ENCODE measurements around the gene CILP2.

CILP2 gene

DNA sequence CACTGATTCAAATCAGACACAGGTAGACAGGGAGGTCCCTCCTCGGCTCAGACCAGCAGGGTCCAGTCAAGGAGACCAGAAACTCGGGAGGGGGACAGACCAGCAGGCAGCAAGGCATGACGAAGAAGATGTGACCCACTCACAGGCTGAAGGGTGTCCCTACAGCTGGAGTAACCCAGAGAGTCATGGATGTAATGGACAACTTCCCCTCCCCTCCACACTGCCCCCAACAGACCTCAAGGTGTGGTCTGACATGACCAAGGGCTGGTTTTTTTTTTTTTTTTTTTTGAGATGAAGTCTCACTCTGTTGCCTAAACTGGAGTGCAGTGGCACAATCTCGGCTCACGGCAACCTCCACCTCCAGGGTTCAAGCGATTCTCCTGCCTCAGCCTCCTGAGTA, 46.3 kb downstream of the CILP2 start:
- DNase-seq (ENCODE audit: low spot score), result no peak
- in situ Hi-C loops (cut with MboI; ENCODE audit: low sequenced_read_pairs, unreplicated experiment), result no loop called here
- TF ChIP-seq, protein P1, sequence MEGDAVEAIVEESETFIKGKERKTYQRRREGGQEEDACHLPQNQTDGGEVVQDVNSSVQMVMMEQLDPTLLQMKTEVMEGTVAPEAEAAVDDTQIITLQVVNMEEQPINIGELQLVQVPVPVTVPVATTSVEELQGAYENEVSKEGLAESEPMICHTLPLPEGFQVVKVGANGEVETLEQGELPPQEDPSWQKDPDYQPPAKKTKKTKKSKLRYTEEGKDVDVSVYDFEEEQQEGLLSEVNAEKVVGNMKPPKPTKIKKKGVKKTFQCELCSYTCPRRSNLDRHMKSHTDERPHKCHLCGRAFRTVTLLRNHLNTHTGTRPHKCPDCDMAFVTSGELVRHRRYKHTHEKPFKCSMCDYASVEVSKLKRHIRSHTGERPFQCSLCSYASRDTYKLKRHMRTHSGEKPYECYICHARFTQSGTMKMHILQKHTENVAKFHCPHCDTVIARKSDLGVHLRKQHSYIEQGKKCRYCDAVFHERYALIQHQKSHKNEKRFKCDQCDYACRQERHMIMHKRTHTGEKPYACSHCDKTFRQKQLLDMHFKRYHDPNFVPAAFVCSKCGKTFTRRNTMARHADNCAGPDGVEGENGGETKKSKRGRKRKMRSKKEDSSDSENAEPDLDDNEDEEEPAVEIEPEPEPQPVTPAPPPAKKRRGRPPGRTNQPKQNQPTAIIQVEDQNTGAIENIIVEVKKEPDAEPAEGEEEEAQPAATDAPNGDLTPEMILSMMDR (IDR thresholded peaks at IDR 0.05; ENCODE audit: borderline replicate concordance, control extremely low read depth, extremely low read depth, insufficient read depth, missing control alignments), result no peak

DNA sequence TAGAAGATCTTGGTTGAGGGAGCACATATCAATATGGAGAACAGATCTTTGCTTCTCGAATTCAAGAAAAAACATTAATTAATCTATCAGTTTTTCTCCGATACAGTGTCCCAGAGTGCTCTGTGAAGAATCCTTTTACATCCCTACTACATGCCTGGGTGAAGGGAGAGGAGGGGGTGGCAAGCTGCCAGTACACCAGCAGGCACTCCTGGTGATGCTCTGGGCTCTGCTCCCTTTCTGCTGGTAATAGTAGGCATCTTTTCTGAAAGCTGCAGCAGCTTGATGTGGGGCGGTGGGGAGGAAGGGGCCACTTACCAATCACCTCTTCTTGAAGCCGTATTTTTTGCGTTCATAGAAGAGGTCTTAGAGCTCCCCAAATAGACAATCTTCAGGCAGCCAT, 49.7 kb downstream of the CILP2 start:
- DNase-seq (ENCODE audit: low spot score), result no peak
- in situ Hi-C loops (cut with MboI; ENCODE audit: low sequenced_read_pairs, unreplicated experiment), result no loop called here
- TF ChIP-seq, protein P1 (IDR thresholded peaks at IDR 0.05; ENCODE audit: borderline replicate concordance, control extremely low read depth, extremely low read depth, insufficient read depth, missing control alignments), result no peak

DNA sequence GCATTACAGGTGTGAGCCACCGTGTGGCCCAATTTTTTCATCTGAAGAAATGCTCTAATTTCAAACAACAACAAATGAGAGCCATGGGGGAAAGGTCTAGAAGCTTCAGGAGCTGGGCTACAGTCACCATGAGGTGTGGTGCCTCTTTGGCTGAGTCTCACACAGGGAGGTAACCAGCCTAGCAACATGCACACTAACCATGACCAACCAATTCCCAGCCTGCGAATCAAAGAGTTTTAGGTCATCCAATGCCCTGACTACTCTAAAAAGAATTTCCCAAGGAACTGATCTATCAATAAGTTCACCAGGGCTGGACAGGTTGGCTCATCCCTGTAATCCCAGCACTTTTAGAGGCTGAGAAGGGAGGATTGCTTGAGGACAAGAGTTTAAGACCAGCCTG, 50.5 kb downstream of the CILP2 start:
- TF ChIP-seq, protein P1 (IDR thresholded peaks at IDR 0.05; ENCODE audit: borderline replicate concordance, control extremely low read depth, extremely low read depth, insufficient read depth, missing control alignments), result no peak
- in situ Hi-C loops (cut with MboI; ENCODE audit: low sequenced_read_pairs, unreplicated experiment), result no loop called here
- DNase-seq (ENCODE audit: low spot score), result no peak

DNA sequence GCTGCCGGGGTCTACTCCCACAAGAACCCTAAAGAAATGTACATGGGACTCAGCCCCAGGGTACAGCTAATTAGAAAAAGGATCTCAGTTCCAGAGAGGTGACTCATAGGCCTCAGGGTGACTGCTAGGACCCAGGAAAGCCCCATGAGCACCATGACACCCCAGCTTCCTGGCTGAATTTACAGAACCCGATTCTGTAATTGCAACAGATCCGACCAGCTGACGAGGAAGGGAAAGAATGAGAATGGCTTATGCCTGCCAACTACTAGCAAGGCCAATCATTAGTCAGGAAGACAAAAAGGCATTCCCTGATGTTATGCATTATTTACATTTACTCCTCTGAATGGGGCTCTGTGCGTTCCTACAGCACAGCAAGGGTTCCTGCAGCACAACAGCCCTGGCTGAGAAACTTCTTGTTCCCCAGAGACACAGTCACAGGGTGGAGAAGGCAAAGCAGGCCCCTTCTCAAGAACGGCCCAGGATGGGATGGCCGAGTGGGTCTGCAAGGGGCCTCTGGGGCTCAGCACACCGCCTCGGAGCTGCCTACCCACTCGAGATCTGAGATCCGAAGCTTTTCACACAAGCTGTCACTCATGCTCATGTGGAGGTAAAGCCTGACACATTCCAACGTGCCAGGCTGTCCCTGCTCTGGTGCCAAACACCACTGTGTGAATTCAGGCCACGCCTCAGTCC, 53.2 kb downstream of the CILP2 start:
- peak; percentile 85 for DNase-seq (ENCODE audit: low spot score)
- in situ Hi-C loops (cut with MboI; ENCODE audit: low sequenced_read_pairs, unreplicated experiment), result no loop called here
- TF ChIP-seq, protein P1 (IDR thresholded peaks at IDR 0.05; ENCODE audit: borderline replicate concordance, control extremely low read depth, extremely low read depth, insufficient read depth, missing control alignments), result no peak

DNA sequence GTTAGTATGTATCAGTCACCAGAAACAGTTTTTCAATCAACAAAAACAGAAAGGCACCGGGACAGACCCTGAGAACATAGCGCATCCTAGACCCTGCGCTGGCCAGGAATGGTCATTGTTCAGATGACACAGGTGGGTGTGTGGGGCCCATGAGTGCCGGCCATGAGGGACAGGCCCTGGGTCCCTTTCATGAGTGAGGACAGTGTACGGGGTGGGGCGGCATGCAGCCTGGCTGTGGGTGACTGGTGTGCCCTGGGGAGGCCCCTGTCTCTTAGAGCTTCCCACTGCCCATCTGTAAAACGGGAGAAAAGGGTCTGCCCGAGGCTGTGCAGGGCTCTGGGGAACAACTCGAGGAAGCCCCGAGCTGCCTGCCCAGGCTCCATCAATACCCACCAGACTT, 54.6 kb downstream of the CILP2 start:
- DNase-seq (ENCODE audit: low spot score), result no peak
- in situ Hi-C loops (cut with MboI; ENCODE audit: low sequenced_read_pairs, unreplicated experiment), result no loop called here
- TF ChIP-seq, protein P1 (IDR thresholded peaks at IDR 0.05; ENCODE audit: borderline replicate concordance, control extremely low read depth, extremely low read depth, insufficient read depth, missing control alignments), result no peak

DNA sequence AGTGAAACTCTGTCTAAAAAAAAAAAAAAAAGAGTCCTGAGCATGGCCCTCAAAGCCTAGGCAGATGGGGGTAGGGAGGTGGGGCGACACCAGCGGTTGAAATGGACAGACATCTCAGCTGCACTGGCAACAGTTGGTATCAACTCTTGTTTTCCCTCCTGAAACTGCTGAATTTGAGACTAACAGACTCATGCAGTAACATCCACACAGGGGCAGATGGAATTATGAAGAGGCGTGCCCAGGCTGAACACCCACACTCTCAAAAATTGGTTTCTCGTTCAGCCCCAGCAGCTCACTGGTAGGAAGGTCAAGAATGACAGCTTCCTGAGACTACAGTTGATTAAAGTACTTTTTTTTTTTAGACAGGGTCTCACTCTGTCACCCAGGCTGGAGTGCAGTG, 56.3 kb downstream of the CILP2 start:
- TF ChIP-seq, protein P1 (IDR thresholded peaks at IDR 0.05; ENCODE audit: borderline replicate concordance, control extremely low read depth, extremely low read depth, insufficient read depth, missing control alignments), result no peak
- peak; percentile 27 for DNase-seq (ENCODE audit: low spot score)
- in situ Hi-C loops (cut with MboI; ENCODE audit: low sequenced_read_pairs, unreplicated experiment), result no loop called here

Measured in GM13976 (cell line).